KOPT-K1 (cell line): ENCODE measurements around the gene HOXA10.

Source experiments
- H3K27ac ChIP-seq: fragments of 200-600 bp; sonication (generic); 2 replicates; pipeline ENCODE4 v1.5.1; 2016; ENCODE audit warnings: antibody characterized with exemption, mild to moderate bottlenecking, low read depth, low read length; ENCODE audit not compliant: poor library complexity, severe bottlenecking
- H3K36me3 ChIP-seq: fragments of 200-600 bp; sonication (generic); 2 replicates; pipeline ENCODE4 v1.5.1; 2017; ENCODE audit warnings: antibody characterized with exemption, mild to moderate bottlenecking, low read length, moderate library complexity; ENCODE audit not compliant: insufficient read depth
- H3K9me3 ChIP-seq: fragments of 200-600 bp; sonication (generic); 2 replicates; pipeline ENCODE4 v1.5.1; 2017; ENCODE audit warnings: antibody characterized with exemption, low read length, mild to moderate bottlenecking; ENCODE audit not compliant: insufficient read depth, poor library complexity, severe bottlenecking

HOXA10 gene

DNA sequence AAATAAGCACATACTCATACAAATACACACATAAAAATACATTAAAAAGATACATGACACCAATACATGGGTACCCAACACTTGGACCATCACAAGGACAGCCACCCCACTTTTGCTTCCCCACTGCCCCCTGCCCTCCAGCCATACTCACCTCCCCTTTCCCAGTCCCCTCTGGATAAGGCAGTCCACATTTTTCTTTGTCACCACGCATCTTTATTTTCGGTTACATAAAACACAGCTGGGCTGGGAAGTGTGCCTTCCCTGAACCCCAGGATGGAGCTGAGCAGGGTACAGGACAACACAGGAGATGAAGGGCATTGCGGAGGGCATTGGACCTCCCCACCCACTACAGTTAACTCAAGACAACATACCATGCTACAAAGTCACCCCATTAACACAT is 20.6 kb downstream of the HOXA10 start:
- H3K9me3 ChIP-seq = peaks cover 35% of the 10 kb centered on the region

DNA sequence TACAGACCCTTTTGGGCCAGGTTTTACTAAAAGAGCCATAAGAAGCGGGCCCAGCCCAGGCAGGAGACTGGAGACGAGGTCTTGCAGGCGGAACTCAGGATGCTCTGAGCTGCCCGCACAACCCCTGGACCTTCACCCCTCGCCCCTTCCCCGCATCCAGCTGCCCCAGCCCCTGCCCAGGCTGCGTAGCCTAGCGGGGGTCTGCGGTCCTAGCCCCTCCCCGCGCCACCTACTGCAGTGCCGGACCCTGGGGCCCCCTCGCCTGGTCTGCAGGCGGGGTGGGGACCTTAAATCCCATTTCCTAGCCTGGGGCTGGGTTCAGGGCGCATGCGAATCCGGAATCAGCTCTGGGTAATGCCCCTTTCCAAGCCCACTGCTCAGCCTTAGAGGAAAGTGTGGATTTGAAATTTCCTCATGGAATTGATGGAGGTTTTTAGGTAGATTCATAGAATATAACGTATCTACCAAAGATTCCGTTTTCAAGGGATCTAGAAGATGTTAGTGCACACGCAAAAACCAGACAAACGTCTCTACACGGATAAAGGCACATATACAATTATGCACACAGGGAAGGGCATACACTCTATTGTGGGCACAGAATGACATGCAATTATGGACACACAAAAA is 21.2 kb downstream of the HOXA10 start:
- Histone ChIP-seq H3K27ac (no peak overlapping the region), H3K9me3 (peaks cover 29% of the 10 kb centered on the region), H3K36me3 (no peaks in the 10 kb centered on the region)

More for the DNA sequence above, 20.6 kb downstream of the HOXA10 start:
- Histone ChIP-seq H3K27ac (no peak overlapping the region), H3K36me3 (no peaks in the 10 kb centered on the region)

GRCh38 chr7:27151931-27152815 is 21.9 kb downstream of the HOXA10 start, which contains the start of gene HOXA3:
Gene HOXA3 (minus strand): TSS chr7:27152583. CDS start chr7:27110640, 41,943 bp downstream.
- Histone ChIP-seq H3K9me3 (peaks cover 22% of the 10 kb centered on the region), H3K27ac (no peak within 1 kb of the TSS), H3K36me3 (no peaks in the 10 kb centered on the region)

DNA sequence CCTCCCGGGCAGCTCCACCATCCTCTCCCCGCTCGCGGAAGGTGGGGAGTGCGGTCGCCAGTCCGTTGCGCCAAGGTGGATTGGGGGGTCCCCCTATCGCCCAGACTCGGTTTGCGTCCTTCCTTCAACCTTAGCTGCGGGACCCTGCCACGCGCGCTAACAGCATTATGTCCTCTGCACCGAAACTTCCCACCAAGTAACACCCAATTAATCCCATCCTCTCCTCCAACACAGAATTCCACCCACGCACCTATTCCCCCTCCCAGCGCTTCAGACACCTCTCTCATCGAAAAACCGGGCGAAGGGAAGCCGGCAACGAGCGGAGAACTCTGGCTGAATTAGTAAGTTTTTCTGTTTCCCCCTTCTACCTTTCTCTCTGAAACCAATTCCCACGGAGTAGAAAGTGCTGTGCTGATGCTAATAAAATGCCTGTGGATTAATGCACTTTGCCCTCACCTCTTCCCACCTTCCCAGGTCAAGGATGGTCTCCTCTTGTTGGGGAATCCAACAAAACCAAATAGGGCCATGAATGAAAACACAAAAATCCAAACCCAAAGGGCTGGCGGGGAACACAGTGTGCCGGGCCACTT is 22.7 kb downstream of the HOXA10 start:
- no peak overlapping the region for H3K27ac ChIP-seq
- H3K36me3 ChIP-seq = no peaks in the 10 kb centered on the region
- peaks cover 16% of the 10 kb centered on the region for H3K9me3 ChIP-seq

GRCh38 chr7:27150568-27151340 is 23.4 kb downstream of the HOXA10 start:
- peaks cover 9% of the 10 kb centered on the region for H3K9me3 ChIP-seq
- H3K27ac ChIP-seq = no peak overlapping the region
- no peaks in the 10 kb centered on the region for H3K36me3 ChIP-seq

DNA sequence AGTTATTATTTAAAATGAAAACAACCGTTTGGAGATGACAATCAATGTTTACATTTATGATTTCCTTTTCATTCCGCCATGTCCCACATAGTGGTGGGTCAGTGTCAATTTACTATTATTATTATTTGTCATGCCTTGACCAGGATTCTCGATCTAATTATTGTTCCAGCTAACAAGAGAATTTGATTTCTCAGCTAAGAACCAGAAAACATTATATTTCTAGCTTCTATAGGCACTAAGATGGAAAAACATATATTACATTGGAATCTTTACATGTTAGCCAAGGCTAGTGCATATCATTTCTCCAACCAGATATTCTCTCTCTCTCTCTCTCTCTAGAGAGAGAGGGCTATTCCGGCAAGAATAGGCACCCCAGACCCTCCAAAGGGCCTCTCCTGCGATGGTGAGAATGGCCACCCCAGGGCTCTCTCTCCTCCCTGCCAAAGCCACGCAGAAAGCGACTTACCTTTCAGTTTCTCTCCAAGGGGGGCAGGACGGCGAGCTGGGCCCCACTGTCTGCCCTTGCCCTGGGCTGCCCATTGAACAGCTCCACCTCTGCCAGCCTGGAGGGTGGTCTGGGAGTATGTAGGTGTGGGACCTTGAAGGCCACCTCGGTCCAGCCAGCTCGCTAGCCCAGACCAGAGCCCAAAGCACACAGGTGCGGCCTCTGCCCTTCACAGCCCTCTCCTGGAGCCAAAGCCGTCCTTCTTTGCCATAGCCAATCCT is 24.1 kb downstream of the HOXA10 start:
- Histone ChIP-seq H3K36me3 (no peaks in the 10 kb centered on the region), H3K27ac (no peak overlapping the region)

DNA sequence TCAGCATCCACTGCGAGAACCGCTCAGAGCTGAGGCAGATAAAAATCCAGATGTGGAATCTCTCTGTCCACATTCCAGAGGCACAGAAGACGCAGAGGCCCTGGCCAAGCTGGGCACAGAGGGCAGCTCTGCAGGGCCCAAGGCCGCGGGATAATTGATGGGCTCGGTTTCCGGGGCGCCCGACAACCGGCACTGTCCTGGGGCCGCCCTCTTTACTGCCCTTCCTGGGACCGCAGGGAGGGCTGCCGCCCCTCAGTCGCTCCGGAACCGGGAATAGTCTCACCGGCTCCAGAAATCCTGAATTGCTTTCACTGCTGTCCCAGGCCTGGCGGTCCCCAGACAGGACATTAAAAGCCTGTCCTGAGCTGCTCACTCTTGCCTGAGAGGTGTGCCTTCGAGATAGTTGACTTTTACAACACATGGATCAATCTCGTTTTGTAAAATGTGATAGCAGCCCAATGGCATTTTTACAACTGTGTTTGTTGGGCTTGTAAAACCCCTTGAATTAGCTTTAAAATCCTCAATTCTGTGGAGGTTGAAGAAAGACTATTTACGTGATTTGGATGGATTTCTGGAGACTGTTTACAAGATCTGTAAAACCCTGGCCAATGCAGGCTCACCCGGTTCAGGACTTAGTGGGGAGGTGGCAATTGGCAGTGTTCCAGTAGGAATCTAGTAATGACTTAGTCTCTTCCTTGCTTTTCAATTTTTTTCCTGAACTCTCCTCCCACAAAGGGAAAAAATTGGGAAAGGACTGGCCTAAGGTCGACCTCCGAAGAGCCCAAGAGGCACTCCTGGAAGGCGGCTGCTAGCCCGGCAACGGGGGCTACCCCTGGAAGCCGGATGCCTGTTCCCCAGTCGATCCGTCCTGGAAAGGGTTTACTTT is 25.1 kb downstream of the HOXA10 start:
- H3K9me3 ChIP-seq = peaks cover 12% of the 10 kb centered on the region
- no peak overlapping the region for H3K27ac ChIP-seq
- H3K36me3 ChIP-seq = no peaks in the 10 kb centered on the region

More for the DNA sequence above, 24.1 kb downstream of the HOXA10 start:
- H3K9me3 ChIP-seq = peaks cover 5% of the 10 kb centered on the region

- Histone ChIP-seq H3K36me3 (no peaks in the 10 kb centered on the region), H3K27ac (no peak overlapping the region), H3K9me3 (peaks cover 20% of the 10 kb centered on the region)
These were observed 25.9 kb downstream of the HOXA10 start for GRCh38 chr7:27148031-27148755.

GRCh38 chr7:27147199-27148030 is 26.7 kb downstream of the HOXA10 start, which contains the start of gene HOXA6:
Gene HOXA6 (minus strand): TSS chr7:27147774. CDS start chr7:27147749, 25 bp downstream.
- peaks cover 20% of the 10 kb centered on the region for H3K9me3 ChIP-seq
- no peaks in the 10 kb centered on the region for H3K36me3 ChIP-seq
- H3K27ac ChIP-seq = no peak within 1 kb of the TSS

- Histone ChIP-seq H3K9me3 (peaks cover 20% of the 10 kb centered on the region), H3K27ac (no peak overlapping the region)
These were observed 27.5 kb downstream of the HOXA10 start for GRCh38 chr7:27146491-27147198.

DNA sequence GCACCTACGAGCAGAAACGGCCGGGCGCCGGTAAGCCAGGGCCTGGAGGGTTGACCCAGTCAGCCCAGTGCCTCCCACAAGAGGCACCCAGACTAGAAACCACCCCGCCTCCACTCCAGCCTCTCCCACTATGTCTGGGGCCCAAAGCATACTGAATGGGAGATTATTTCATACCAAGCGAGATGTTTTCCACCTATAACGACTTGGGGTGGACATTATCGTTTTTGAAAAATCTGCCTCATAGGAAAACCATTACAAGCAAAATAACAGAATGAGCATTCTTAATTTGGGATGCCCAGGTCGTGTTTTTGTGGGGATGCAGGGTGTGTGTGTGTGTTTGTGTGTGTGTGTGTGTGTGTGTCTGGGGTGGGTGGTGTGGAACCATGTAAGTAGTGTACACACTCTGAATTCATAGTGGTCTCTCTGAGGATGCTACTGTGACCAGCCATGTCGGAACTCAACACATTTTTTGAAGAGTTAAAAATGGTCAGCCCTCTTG is 28.2 kb downstream of the HOXA10 start:
- H3K9me3 ChIP-seq = peaks cover 20% of the 10 kb centered on the region
- H3K27ac ChIP-seq = no peak overlapping the region
- H3K36me3 ChIP-seq = no peaks in the 10 kb centered on the region

More at GRCh38 chr7:27146491-27147198, 27.5 kb downstream of the HOXA10 start:
- H3K36me3 ChIP-seq = no peaks in the 10 kb centered on the region
